Measurements from ENCODE around the gene TTI1. TPM values are rescaled to one million over a fixed set of nuclear protein-coding genes. Genes with fewer than 3 reads are reported as not detected.
A peak's percentile ranks its signal among the peaks of the same experiment; 100 is the strongest.

TTI1 gene
- total RNA-seq, 1 donor from 2014 or later, result 43.8 TPM

- no peak overlapping the region for H3K27ac Mint-ChIP-seq
- TF ChIP-seq CTCF (conservative IDR thresholded peaks at IDR 0.05), result no peak
- H3K9me3 Mint-ChIP-seq, result no peaks in the 10 kb centered on the region
- H3K27me3 Mint-ChIP-seq, result no peaks in the 10 kb centered on the region
- DNase-seq (ENCODE audit: extremely low spot score, unreplicated experiment), result no peak
- H3K4me3 Mint-ChIP-seq, result no peak overlapping the region
- peaks cover 14% of the 10 kb centered on the region for H3K4me1 Mint-ChIP-seq (ENCODE audit: unreplicated experiment)
- peaks cover 9% of the 10 kb centered on the region for H3K36me3 Mint-ChIP-seq
Measured at GRCh38 chr20:37981568-37981967, 51.7 kb downstream of the TTI1 start.

- Mint-ChIP-seq H3K27ac (no peak overlapping the region), H3K9me3 (no peaks in the 10 kb centered on the region), H3K36me3 (peaks cover 9% of the 10 kb centered on the region), H3K4me1 (ENCODE audit: unreplicated experiment) (peaks cover 16% of the 10 kb centered on the region), H3K4me3 (no peak overlapping the region), H3K27me3 (no peaks in the 10 kb centered on the region)
- no peak for DNase-seq (ENCODE audit: extremely low spot score, unreplicated experiment)
- no peak for TF ChIP-seq CTCF (conservative IDR thresholded peaks at IDR 0.05)
Measured at GRCh38 chr20:37980876-37981275, 52.4 kb downstream of the TTI1 start.

GRCh38 chr20:37980383-37980782 lies 52.9 kb downstream of the TTI1 start:
- Mint-ChIP-seq H3K36me3 (peaks cover 9% of the 10 kb centered on the region), H3K4me3 (no peak overlapping the region), H3K4me1 (ENCODE audit: unreplicated experiment) (peaks cover 16% of the 10 kb centered on the region), H3K9me3 (no peaks in the 10 kb centered on the region), H3K27ac (no peak overlapping the region), H3K27me3 (no peaks in the 10 kb centered on the region)
- no peak for TF ChIP-seq CTCF (conservative IDR thresholded peaks at IDR 0.05)
- no peak for DNase-seq (ENCODE audit: extremely low spot score, unreplicated experiment)

- DNase-seq (ENCODE audit: extremely low spot score, unreplicated experiment), result peak; percentile 40
- no peaks in the 10 kb centered on the region for H3K27me3 Mint-ChIP-seq
- peaks cover 16% of the 10 kb centered on the region for H3K4me1 Mint-ChIP-seq (ENCODE audit: unreplicated experiment)
- H3K9me3 Mint-ChIP-seq, result no peaks in the 10 kb centered on the region
- H3K4me3 Mint-ChIP-seq, result no peak overlapping the region
- peak; percentile 45 for TF ChIP-seq CTCF (conservative IDR thresholded peaks at IDR 0.05)
- no peak overlapping the region for H3K27ac Mint-ChIP-seq
- peaks cover 9% of the 10 kb centered on the region for H3K36me3 Mint-ChIP-seq
Measured at GRCh38 chr20:37979021-37979985, 54.0 kb downstream of the TTI1 start.

- Mint-ChIP-seq H3K4me3 (no peak overlapping the region), H3K27me3 (no peaks in the 10 kb centered on the region), H3K4me1 (ENCODE audit: unreplicated experiment) (peaks cover 16% of the 10 kb centered on the region), H3K36me3 (peaks cover 7% of the 10 kb centered on the region), H3K27ac (no peak overlapping the region), H3K9me3 (no peaks in the 10 kb centered on the region)
- TF ChIP-seq CTCF (conservative IDR thresholded peaks at IDR 0.05), result no peak
- DNase-seq (ENCODE audit: extremely low spot score, unreplicated experiment), result peak; percentile 25
Measured at GRCh38 chr20:37977786-37978185, 55.5 kb downstream of the TTI1 start.
